ENCODE results near the gene TTYH2.
"Not testable (repeated sequence)": the region's sequence is repeated elsewhere in the genome, so short reads cannot be mapped to it uniquely, and the experiment has no call there.

Gene TTYH2

GRCh38 chr17:74251051-74251450 is 37.7 kb downstream of the TTYH2 start:
- FAIRE-seq (peak; percentile 50), DNase-seq (ENCODE audit: insufficient read length, low spot score) (no peak)
- TF ChIP-seq PAX5 (IDR thresholded peaks at IDR 0.05; ENCODE audit: insufficient read depth, low read length, severe bottlenecking), result no peak
- TF ChIP-seq SPI1 (IDR thresholded peaks at IDR 0.05; ENCODE audit: low read depth, low read length), result no peak
- TF ChIP-seq POU2F2 (IDR thresholded peaks at IDR 0.05; ENCODE audit: low read depth, low read length), result no peak
- TF ChIP-seq POLR2AphosphoS5 (IDR thresholded peaks at IDR 0.05; ENCODE audit: low read depth, low read length), result no peak
- no peak for TF ChIP-seq TAF1 (IDR thresholded peaks at IDR 0.05; ENCODE audit: low read depth, low read length)
- no peak for TF ChIP-seq POLR2A (IDR thresholded peaks at IDR 0.05; ENCODE audit: low read depth, low read length)

- DNase-seq (ENCODE audit: insufficient read length, low spot score) (no peak), FAIRE-seq (no peak)
These were observed 38.2 kb downstream of the TTYH2 start for GRCh38 chr17:74251569-74251968.

GRCh38 chr17:74252211-74252610 is 38.8 kb downstream of the TTYH2 start:
- FAIRE-seq (no peak), DNase-seq (ENCODE audit: insufficient read length, low spot score) (no peak)
- TF ChIP-seq POLR2AphosphoS5 (IDR thresholded peaks at IDR 0.05; ENCODE audit: low read depth, low read length) (no peak), TAF1 (IDR thresholded peaks at IDR 0.05; ENCODE audit: low read depth, low read length) (no peak), SPI1 (IDR thresholded peaks at IDR 0.05; ENCODE audit: low read depth, low read length) (no peak), POU2F2 (IDR thresholded peaks at IDR 0.05; ENCODE audit: low read depth, low read length) (no peak), POLR2A (IDR thresholded peaks at IDR 0.05; ENCODE audit: low read depth, low read length) (no peak), PAX5 (IDR thresholded peaks at IDR 0.05; ENCODE audit: insufficient read depth, low read length, severe bottlenecking) (no peak)

More at GRCh38 chr17:74251569-74251968, 38.2 kb downstream of the TTYH2 start:
- TF ChIP-seq POLR2A (IDR thresholded peaks at IDR 0.05; ENCODE audit: low read depth, low read length), result no peak
- TF ChIP-seq TAF1 (IDR thresholded peaks at IDR 0.05; ENCODE audit: low read depth, low read length), result no peak
- no peak for TF ChIP-seq POU2F2 (IDR thresholded peaks at IDR 0.05; ENCODE audit: low read depth, low read length)
- no peak for TF ChIP-seq PAX5 (IDR thresholded peaks at IDR 0.05; ENCODE audit: insufficient read depth, low read length, severe bottlenecking)
- TF ChIP-seq POLR2AphosphoS5 (IDR thresholded peaks at IDR 0.05; ENCODE audit: low read depth, low read length), result no peak
- TF ChIP-seq SPI1 (IDR thresholded peaks at IDR 0.05; ENCODE audit: low read depth, low read length), result no peak

GRCh38 chr17:74253036-74253435 is 39.7 kb downstream of the TTYH2 start:
- DNase-seq (ENCODE audit: insufficient read length, low spot score) (no peak), FAIRE-seq (no peak)
- TF ChIP-seq POU2F2 (IDR thresholded peaks at IDR 0.05; ENCODE audit: low read depth, low read length) (no peak), POLR2A (IDR thresholded peaks at IDR 0.05; ENCODE audit: low read depth, low read length) (no peak), SPI1 (IDR thresholded peaks at IDR 0.05; ENCODE audit: low read depth, low read length) (no peak), TAF1 (IDR thresholded peaks at IDR 0.05; ENCODE audit: low read depth, low read length) (no peak), POLR2AphosphoS5 (IDR thresholded peaks at IDR 0.05; ENCODE audit: low read depth, low read length) (no peak), PAX5 (IDR thresholded peaks at IDR 0.05; ENCODE audit: insufficient read depth, low read length, severe bottlenecking) (no peak)

- DNase-seq (ENCODE audit: insufficient read length, low spot score) (no peak), FAIRE-seq (no peak)
- no peak for TF ChIP-seq POU2F2 (IDR thresholded peaks at IDR 0.05; ENCODE audit: low read depth, low read length)
- no peak for TF ChIP-seq PAX5 (IDR thresholded peaks at IDR 0.05; ENCODE audit: insufficient read depth, low read length, severe bottlenecking)
- no peak for TF ChIP-seq SPI1 (IDR thresholded peaks at IDR 0.05; ENCODE audit: low read depth, low read length)
These were observed 43.9 kb downstream of the TTYH2 start for GRCh38 chr17:74257311-74257710.

- TF ChIP-seq PAX5 (IDR thresholded peaks at IDR 0.05; ENCODE audit: insufficient read depth, low read length, severe bottlenecking) (no peak), POLR2AphosphoS5 (IDR thresholded peaks at IDR 0.05; ENCODE audit: low read depth, low read length) (no peak)
- no peak for DNase-seq (ENCODE audit: insufficient read length, low spot score)
- no peak for FAIRE-seq
These were observed 46.5 kb downstream of the TTYH2 start for GRCh38 chr17:74259667-74260524.

GRCh38 chr17:74260525-74260850 is 47.1 kb downstream of the TTYH2 start:
- no peak for FAIRE-seq
- no peak for DNase-seq (ENCODE audit: insufficient read length, low spot score)
- no peak for TF ChIP-seq SPI1 (IDR thresholded peaks at IDR 0.05; ENCODE audit: low read depth, low read length)
- TF ChIP-seq POLR2AphosphoS5 (IDR thresholded peaks at IDR 0.05; ENCODE audit: low read depth, low read length), result no peak
- no peak for TF ChIP-seq PAX5 (IDR thresholded peaks at IDR 0.05; ENCODE audit: insufficient read depth, low read length, severe bottlenecking)
- TF ChIP-seq TAF1 (IDR thresholded peaks at IDR 0.05; ENCODE audit: low read depth, low read length), result no peak
- no peak for TF ChIP-seq POLR2A (IDR thresholded peaks at IDR 0.05; ENCODE audit: low read depth, low read length)
- no peak for TF ChIP-seq POU2F2 (IDR thresholded peaks at IDR 0.05; ENCODE audit: low read depth, low read length)

- no peak for FAIRE-seq
- TF ChIP-seq POLR2A (IDR thresholded peaks at IDR 0.05; ENCODE audit: low read depth, low read length) (no peak), POU2F2 (IDR thresholded peaks at IDR 0.05; ENCODE audit: low read depth, low read length) (no peak), TAF1 (IDR thresholded peaks at IDR 0.05; ENCODE audit: low read depth, low read length) (no peak), SPI1 (IDR thresholded peaks at IDR 0.05; ENCODE audit: low read depth, low read length) (no peak), PAX5 (IDR thresholded peaks at IDR 0.05; ENCODE audit: insufficient read depth, low read length, severe bottlenecking) (no peak), POLR2AphosphoS5 (IDR thresholded peaks at IDR 0.05; ENCODE audit: low read depth, low read length) (no peak)
- no peak for DNase-seq (ENCODE audit: insufficient read length, low spot score)
These were observed 49.2 kb downstream of the TTYH2 start for GRCh38 chr17:74262601-74263000.

GRCh38 chr17:74267054-74267453 is 53.7 kb downstream of the TTYH2 start:
- DNase-seq (ENCODE audit: insufficient read length, low spot score); FAIRE-seq: not testable (repeated sequence)

GRCh38 chr17:74267579-74267978 is 54.2 kb downstream of the TTYH2 start:
- no peak for FAIRE-seq
- DNase-seq (ENCODE audit: insufficient read length, low spot score), result no peak
- TF ChIP-seq TAF1 (IDR thresholded peaks at IDR 0.05; ENCODE audit: low read depth, low read length) (no peak), PAX5 (IDR thresholded peaks at IDR 0.05; ENCODE audit: insufficient read depth, low read length, severe bottlenecking) (no peak), SPI1 (IDR thresholded peaks at IDR 0.05; ENCODE audit: low read depth, low read length) (no peak), POLR2AphosphoS5 (IDR thresholded peaks at IDR 0.05; ENCODE audit: low read depth, low read length) (no peak), POU2F2 (IDR thresholded peaks at IDR 0.05; ENCODE audit: low read depth, low read length) (no peak), POLR2A (IDR thresholded peaks at IDR 0.05; ENCODE audit: low read depth, low read length) (no peak)

Measured in GM12891 (cell line).